GM19351 (cell line): ENCODE data around the gene TBC1D8.

Source experiments
- ATAC-seq: cut with Tn5 transposase; IDR thresholded peaks from one replicate; pipeline ENCODE4 v1.9.1; 2021; ENCODE audit warnings: mild to moderate bottlenecking, moderate library complexity; ENCODE audit not compliant: unreplicated experiment

TBC1D8 gene

DNA sequence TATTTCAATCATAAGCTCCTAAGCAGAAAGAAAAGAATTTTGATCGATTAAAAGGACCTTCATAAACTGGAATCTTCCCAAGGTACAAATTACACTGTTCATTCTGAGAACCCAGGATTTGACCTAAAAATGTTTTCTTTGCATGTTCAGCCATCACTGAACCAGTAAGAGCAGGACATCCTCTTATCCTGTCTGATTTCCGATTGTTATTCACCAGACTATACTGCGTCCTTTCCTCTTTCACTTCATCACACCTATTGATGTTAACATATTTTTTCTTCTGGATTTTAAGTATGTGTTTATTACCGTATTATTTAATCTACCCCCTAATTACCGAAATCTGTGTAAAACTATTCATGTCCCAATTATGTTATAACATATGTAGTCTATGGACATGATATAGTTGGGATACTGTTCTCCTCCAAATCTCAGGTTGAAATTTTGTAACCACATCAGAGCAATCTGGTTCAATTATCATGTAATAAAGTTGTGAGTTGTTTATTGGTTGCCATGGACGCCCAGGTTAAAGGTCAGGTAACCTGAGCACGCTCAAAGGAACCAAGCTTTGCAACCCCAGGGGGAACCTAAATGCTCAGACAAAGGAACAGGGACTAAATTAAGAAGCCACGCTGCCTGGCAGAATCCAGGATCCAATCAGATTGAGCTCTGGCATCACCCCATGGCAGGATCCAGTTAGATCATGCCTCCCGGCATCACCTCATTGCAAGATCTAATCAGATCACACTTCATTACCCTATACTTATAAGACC lies 11.6 kb upstream of the TBC1D8 start:
- ATAC-seq = no peak

DNA sequence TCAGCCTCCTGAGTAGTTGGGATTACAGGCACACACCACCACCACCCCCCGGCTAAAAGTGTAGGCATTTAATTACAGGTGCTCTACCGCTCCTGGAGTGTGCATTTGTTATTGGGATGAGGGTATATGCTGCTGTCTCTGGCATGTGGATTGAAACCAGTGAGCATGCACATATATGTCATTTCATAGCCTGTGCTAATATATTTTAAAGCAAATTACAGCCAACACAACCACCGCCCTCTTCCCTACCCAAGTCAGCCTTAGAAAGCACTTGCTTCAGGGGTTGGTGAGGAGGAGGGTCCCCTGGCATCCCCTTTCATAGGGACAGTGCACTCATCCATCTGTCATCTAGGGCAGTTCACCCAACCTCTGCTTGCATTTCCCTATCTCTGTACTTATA lies 10.5 kb upstream of the TBC1D8 start:
- no peak for ATAC-seq

DNA sequence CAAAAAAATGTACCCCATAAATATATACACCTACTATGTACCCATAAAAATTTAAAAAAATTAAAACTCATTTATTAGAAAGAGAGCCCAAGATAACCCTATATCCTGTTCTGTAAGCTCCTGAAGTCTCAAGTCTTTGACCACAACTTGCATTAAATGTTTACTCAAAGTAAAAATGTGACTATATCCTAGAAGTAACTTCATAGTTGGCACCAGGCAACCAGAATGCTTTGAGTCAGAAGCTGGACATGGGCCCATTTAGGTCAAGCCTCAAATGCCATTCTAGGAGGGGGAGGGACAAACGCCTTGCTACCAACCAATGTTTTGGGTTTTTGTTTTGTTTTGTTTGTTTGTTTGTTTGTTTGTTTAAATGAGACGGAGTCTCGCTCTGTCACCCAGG lies 9.3 kb upstream of the TBC1D8 start:
- no peak for ATAC-seq

DNA sequence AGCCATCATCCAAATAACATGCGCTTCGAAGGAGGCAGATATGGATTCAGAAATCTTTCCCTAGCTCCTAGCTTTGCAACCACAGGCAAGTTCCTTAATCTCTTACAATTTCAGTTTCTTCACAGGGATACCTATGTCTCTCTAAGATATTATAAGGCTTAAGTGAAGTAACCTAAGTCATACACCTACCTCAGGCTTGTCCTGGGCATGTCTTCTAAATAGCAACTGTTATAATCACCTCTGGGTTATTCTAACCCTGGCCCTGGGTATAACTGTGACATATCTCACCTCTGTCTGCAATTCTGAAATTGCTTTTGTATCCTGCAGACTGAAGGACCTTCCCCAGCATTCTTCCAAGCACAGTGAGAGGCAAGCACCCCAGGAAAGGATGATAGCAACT lies 8.3 kb upstream of the TBC1D8 start:
- no peak for ATAC-seq

DNA sequence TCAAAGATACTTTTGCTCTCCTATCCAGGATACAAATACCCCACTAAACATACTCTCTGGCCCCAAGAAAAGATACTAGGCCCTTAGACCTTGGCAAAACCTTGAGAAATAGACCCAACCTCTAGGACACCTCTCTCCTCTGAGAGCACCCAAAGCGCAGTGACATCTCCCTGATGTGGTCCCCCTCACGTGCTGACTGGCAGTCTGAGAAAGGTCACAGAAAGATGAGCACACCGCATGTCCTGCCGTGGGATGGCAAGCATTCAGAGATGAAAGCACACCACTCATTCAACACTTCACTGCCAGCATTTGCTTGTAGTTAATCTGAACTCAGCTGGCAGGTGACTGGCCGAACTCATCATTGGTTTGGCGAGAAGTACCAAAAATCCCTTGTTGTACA lies 6.1 kb upstream of the TBC1D8 start:
- no peak for ATAC-seq

DNA sequence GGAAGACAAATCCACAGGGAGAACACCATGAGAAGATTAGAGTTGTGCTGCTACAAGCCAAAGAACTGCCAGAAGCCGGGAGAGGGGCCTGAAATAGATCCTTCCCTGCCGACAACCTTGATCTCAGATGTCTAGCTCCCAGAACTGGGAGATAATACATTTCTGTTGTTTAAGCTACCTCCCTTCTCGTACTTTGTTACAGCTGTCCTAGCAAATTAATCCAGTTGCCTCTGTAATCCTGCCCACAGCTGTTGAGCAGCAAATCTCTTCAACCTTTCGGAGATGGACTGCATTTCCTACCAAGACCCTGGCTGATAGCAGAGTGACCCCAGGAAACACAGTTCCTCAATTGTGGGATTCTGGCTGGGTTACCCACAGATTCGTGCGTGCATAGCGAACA lies 2.6 kb upstream of the TBC1D8 start:
- ATAC-seq = no peak

DNA sequence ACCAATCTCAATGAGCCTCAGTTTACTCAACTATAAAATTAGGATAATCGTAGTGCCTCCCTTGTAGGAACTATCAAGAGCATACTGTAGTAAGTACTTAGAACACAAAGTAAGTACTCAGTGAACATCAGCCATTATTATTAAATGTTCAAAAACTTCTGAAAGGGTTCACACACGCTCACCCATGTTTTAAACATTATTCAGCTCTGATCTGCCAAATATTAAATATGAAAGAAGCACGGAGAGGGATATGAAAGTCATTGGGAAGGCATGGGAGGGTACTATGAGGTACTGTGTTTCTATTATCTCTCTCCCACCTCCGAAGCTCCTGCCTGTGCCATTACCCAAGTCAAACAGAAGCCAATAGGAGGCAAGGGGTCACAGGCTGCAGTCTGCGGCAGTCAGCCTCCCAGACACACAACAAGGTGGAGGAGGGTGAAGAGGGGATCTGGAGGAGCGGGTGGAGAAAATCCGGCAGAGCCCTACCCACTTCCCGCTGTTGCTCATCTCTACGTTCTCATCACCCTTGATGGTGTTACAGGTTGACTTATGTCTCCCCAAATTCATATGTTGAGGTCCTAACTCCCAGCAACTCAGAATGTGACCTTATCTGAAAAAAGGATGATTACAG lies 2.0 kb upstream of the TBC1D8 start:
- ATAC-seq = no peak

DNA sequence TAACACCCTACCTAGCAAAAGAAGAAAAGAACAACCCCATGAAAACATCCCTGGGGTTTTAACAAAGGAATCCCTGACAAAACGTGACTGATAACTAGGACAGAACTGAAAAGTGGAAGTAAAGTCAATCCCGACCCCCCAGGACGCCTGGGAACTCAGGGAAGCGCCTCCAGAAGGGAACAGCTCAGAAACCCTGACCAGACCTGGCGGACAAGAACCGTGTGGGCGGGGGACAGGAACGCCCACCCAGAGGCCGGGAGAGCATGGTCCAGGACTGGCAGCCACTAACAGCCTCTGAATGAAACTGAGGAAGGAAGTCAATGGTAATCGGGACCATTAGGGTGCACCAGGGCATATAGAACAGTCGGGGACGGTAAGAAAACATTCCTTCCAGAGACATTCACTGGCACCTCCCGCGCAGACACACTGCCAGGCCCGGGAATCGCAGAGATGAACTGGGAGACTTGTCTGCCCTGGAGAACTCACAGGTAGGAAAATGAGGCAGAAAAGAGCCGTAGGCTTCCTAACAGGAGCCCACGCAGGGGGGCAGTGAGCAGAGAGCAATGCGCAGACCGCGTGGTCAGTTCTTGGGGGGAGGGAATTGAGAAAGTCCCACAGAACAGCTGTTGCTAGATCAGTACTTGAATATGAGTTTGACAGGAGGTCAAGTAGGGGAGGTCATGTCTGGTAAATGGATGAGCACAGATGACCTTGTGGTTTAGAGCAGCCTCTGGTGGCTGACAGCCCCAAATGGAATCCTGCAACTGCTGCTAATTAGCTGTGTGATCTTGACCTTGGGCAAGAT lies 1.3 kb upstream of the TBC1D8 start:
- peak; percentile 68 for ATAC-seq

DNA sequence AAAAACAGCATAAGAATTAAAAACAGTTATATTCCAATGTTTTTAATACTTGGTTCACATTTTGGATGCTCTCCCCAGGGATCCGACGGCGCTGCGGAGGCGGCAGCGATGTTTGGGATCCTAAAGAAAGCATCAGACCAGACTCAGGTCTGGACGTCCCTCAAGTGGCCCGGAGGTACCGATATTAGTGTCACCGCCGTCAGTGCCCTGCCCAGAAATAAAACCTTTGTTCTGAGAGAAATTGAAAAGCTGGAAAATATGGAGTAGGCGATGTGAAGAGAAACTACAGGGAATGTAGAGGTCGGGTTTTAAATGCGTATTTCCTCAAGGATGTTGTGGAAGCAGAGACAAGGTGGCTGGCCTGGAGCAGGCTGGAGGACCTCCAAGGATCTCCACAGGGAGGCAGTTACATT lies 683 bp upstream of the TBC1D8 start:
- no peak for ATAC-seq

DNA sequence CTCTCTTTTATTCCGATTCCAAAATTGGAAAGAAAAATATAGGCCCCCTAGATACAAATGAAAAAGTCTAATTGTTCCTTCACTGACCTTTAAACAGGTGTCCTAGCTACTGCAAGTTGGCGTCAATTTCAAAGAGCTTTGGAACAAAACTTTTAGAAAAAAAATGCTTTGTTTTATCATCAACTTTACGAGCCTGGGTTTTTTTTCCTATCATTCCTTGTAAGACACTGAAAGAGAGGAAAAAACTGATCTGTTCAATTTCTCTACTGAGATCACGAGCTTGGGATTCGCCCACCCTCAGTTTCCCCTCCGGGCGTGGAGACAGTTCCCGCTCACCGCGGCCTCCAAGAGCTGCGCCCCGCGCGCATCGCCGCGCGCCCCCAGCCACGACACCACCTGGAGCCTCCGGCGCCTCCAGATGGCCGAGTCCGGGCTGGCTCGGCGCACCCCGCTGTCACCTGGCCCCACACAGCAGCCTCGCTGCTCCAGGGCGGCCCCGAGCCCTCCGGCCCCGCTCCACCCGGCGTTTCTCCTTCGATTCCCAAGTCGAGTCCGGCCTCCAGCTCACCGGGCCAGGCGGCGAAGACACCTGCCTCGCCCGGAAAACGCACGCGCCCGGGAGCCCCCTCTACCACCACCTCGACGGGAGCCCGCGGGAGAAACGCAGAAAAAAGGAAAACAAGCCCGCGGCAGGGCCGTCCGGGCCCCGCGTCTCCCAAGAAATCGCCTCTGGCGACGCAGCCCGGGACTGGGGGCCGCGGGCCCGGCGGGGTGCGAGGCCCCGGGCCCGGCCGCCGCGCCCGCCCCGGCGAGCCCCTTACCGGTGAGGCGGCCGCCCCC lies 656 bp downstream of the TBC1D8 start:
- ATAC-seq = peak; percentile 29

DNA sequence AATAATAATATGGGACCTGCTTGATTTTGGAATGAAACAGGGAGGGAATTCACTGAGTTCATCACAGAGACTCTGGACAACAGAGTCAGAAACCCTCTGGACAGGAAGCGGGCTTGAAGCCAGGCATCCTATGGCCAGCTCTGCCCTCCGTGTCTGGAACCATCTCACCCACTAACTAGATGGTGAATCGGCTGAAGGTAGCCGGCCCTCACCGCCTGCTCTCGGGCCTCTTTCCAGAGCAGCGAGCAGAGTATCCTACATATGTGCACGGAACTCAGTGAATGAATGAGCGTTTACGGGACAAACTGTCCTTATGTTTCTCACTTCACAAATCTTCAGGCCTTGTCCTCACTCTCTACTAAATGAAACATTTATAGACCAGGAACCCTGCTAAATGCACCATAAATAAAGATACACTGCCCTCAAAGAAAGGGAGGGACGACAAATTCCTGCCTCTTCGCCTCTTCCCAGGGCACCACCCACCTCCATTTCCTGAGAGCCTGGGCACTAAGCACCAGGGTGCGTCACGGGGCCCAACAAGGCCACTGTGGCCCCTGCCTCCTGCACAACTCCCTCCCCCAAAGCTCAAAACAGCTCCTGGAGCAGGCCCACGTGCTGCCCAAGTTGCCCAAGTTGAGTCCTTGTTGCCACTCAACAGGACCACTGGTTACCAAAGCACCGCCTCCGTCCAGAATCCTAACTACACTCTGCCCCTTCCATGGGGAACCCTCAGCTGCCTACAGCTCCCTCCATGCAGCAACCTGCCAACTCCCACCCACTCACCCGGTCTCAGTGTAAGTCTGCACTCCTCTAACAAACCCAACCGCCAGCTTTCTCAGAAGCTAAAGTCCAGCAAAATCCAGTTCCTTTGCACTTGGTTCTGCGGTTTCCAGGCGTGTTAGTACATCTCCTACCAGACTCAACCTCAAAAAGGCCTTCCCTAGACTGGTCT lies 1.7 kb downstream of the TBC1D8 start:
- no peak for ATAC-seq

DNA sequence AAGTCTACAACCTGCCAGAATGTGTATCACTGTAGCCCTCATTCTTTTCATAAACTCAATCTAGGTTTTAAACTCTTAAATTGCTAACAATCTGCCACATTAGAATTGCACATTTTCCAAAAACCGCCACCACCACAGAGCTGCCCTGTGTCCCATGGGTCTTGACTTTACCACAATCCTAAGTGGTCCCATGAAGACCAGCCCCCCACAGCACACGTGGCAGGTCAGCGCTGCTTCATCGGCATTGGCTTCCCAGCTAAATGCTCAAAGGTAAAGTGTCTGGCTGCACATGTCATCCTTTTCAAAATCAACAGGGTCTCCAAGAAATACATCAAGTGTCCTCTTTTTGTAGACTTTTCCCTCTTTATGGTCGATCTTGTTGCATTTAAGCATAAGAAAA lies 2.4 kb downstream of the TBC1D8 start:
- no peak for ATAC-seq

DNA sequence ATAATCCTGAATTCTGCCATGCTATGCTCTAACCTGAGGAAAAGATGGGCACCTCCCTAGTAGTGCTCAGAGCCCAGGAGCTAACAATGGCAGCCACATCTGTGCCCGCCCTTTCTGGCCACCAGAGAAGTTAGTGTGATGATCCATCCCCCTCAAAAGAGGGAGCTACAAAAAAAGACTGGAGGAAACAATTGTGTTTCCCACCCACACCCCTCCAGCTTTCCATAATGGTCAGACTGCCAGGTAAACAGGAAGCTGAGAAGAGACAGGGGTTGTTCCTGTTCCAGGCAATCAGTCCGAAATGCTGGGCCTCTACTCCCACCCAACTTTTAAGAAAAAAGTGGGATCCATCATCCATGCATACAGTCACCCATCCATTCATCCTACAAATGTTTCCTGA lies 3.2 kb downstream of the TBC1D8 start:
- ATAC-seq = no peak

DNA sequence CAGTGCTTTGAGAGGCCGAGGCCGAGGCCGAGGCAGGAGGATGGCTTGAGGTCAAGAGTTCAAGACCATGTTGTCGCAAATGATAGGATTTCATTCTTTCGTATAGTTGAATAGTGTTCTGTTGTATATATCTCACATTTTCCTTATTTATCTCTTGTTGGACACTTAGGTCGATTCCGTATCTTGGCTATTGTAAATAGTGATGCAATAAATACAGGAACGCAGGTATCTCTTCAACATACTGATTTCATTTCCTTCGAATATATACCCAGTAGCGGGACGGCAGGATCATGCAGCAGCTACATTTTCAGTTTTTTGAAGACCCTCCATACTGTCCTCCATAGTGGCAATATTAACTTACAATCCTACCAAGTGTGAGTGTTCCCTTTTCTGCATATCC lies 4.1 kb downstream of the TBC1D8 start:
- ATAC-seq = no peak

DNA sequence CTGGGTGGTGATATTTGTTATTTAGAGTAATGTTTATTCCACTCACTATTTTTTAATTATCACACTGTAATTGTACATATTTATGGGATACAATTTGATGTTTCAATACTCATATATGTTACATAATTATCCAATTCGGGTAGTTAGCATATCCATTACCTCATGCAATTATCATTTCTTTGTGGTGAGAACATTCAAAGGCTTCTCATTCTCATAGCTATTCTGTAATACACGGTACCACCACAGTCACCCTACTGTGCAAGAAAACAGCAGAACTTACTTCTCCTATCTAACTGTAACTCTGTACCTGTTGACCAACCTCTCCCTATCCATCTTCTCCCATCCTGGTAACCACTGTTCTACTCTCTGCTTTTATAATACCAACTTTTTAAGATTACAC lies 4.6 kb downstream of the TBC1D8 start:
- ATAC-seq = no peak

DNA sequence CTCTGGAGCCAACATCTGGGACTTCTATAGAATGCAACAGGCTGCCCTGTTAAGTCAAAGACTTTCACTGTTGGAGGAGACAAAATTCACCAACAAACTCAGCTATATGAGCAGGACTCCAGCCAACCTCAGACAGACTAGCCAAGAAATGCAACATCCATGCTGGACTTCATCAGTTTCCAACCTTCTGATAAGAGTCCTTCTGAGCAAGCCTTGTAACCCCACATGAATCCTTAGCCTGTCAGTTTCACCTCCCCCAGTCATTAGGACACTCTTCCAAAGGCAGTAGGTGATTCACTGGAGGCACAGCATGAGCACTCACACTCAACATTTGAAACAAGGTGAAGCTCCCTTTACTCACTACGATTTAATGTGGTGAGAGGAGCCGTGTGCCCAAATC lies 5.8 kb downstream of the TBC1D8 start:
- no peak for ATAC-seq

DNA sequence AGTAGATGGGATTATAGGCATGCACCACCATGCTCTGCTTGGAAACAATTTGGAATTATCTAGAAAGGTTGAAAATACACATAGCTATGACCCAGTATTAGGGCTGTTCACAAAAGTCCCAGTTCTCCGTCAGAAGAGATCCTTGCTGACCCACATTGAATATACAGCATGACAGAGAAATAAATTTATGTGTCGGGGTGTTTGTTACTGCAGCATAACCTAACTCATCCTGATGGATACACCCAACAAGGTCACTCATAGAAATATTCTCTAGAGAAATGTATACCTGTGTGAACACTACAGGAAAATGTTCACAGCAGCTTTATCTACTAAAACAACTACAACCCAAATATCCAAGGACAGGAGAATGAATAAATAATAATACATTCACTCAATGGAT lies 9.0 kb downstream of the TBC1D8 start:
- no peak for ATAC-seq

DNA sequence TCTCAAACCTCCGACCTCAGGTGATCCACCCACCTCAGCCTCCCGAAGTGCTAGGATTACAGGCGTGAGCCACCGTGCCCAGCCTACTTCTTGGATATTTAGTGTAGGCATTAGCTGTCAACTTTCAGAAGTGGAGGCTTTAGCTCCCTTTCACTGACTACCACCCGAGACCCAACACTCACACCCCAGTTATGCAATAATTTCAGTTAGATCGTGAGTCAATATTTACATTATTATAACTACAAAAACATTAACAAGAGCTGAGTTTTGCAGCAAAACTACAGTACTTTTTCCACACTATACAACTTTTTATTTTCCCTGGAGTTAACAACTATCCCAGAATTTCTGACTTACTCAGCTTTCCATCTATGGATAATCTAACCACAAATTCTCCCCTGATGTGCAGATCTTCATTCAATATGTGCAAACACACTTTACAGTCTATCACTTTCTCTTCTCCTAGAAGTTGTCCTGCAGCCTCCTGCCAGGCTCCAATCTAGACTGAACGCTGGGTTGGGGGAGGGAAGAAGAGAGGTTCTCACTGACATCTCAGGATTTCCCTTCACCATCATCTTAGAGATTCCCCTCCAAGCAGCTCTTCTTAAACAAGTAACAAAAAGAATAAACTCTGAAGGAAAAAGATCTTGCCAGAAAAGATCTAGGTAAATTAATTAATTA lies 10.1 kb downstream of the TBC1D8 start:
- no peak for ATAC-seq

DNA sequence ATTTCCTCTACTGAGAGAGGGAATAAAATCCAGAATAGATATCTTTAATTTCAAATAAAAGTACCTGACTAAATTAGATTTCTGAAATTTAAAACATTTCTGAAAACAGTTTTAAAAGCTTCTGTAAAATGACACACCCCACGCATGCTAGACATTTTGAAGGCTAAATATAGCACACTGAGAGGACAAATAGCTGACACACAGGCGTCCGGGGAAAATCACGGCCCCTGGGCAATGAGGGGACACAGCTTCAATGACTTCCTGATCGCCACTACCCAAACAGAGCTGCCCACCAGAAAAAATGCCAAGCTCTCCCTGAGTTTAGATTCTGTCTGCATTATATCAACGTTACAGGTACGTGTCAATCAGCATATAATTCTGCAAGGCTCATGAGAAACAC lies 10.9 kb downstream of the TBC1D8 start:
- ATAC-seq = no peak
